RWPE2 (cell line): ENCODE measurements around the gene PKIG.

Experiments
- ATAC-seq: fragments of 200-7000 bp; cut with Tn5 transposase; 3 replicates; pipeline ENCODE4 v1.9.1; 2021; ENCODE audit warnings: low read depth
- DNase-seq: peaks from one replicate; pipeline ENCODE4 v3.0.0-alpha.2; 2020; ENCODE audit warnings: low spot score
- H3K27ac ChIP-seq: fragments of 450-650 bp; 2 replicates; pipeline ENCODE4 v1.5.1; 2017; ENCODE audit warnings: mild to moderate bottlenecking; ENCODE audit not compliant: poor library complexity, severe bottlenecking
- H3K27me3 ChIP-seq: fragments of 250-450 bp; sonication (Bioruptor Pico); 2 replicates; pipeline ENCODE4 v1.5.1; 2021; ENCODE audit warnings: mild to moderate bottlenecking, moderate library complexity; ENCODE audit not compliant: insufficient read depth, poor library complexity, severe bottlenecking
- H3K36me3 ChIP-seq: fragments of 250-450 bp; sonication (Bioruptor Pico); 2 replicates; pipeline ENCODE4 v1.5.1; 2020; ENCODE audit warnings: low read depth, mild to moderate bottlenecking, moderate library complexity
- H3K4me1 ChIP-seq: fragments of 250-450 bp; sonication (Bioruptor Pico); 2 replicates; pipeline ENCODE4 v1.5.1; 2021; ENCODE audit warnings: mild to moderate bottlenecking, moderate library complexity; ENCODE audit not compliant: insufficient read depth, poor library complexity, severe bottlenecking
- H3K4me3 ChIP-seq: fragments of 250-450 bp; sonication (Bioruptor Pico); 2 replicates; pipeline ENCODE4 v1.5.1; 2021; ENCODE audit warnings: mild to moderate bottlenecking, moderate library complexity; ENCODE audit not compliant: severe bottlenecking
- H3K9me3 ChIP-seq: fragments of 250-450 bp; sonication (Bioruptor Pico); 2 replicates; pipeline ENCODE4 v1.5.1; 2021; ENCODE audit warnings: mild to moderate bottlenecking, moderate library complexity; ENCODE audit not compliant: severe bottlenecking
- CTCF ChIP-seq: fragments of 450-650 bp; IDR thresholded peaks from one replicate; pipeline ENCODE4 v1.5.1; 2017; ENCODE audit warnings: mild to moderate bottlenecking, moderate library complexity; ENCODE audit not compliant: poor library complexity, severe bottlenecking

PKIG gene

DNA sequence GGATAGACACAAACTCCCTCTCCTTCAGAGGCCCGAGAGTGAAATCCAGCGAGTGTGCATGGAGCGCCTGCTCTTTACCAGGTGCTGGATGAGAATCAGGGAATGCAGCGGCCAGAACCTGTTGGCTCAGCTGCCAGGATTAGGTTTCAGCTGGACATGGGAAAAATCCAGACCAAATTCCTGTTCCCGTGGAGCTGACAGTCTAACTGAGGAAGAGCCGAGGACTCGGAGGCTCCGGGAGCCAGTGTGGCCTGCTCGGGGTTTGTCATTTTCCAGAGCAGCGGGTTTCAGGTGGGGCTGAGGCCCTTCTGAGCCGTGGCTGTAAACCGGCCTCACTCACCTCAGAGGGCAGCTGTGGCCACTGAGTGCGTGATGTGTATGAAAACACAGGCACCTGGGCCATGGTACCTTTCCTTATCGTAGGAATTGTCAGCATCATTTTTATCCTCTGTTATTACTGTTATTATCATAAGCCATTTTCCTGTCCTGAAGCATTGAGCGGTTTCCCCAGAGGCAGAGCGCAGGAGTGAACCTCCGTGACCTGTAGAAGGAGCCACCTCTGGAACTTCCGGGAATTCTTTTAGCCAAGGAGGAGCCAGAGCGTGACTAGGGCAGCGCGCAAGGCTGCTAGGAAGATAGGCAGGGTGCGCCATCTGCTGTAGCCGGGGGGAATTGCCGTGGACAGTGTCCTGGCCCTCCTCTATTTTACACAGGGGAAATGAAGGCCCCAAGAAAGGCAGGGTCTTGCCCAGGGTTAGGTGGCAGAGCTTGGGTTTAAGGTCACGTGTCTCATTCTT, 27.3 kb downstream of the PKIG start:
- peak; percentile 97 for ATAC-seq
- Histone ChIP-seq H3K4me1 (peaks cover 5% of the 10 kb centered on the region), H3K4me3 (no peak overlapping the region), H3K9me3 (no peaks in the 10 kb centered on the region), H3K27me3 (no peaks in the 10 kb centered on the region), H3K36me3 (0 out of 2 replicates have a peak, but pooled peaks cover 4% of the 10 kb centered on the region), H3K27ac (no peak overlapping the region)
- peak; percentile 96 for DNase-seq
- peak; percentile 100 for TF ChIP-seq CTCF

- Histone ChIP-seq H3K4me1 (peaks cover 5% of the 10 kb centered on the region), H3K36me3 (0 out of 2 replicates have a peak, but pooled peaks cover 4% of the 10 kb centered on the region), H3K4me3 (no peak overlapping the region), H3K9me3 (no peaks in the 10 kb centered on the region), H3K27me3 (no peaks in the 10 kb centered on the region), H3K27ac (no peak overlapping the region)
- DNase-seq (no peak), ATAC-seq (peak; percentile 1; the same call in 1 of the 3 replicates)
- peak; percentile 99 for TF ChIP-seq CTCF
Observed at GRCh38 chr20:44610313-44610962, 28.1 kb downstream of the PKIG start.

GRCh38 chr20:44613575-44613974, 31.2 kb downstream of the PKIG start:
- peak; percentile 71 for DNase-seq
- H3K4me3 ChIP-seq: no peak overlapping the region
- TF ChIP-seq CTCF: no peak
- no peaks in the 10 kb centered on the region for H3K27me3 ChIP-seq
- H3K9me3 ChIP-seq: no peaks in the 10 kb centered on the region
- peaks cover 5% of the 10 kb centered on the region for H3K4me1 ChIP-seq
- peaks cover 5% of the 10 kb centered on the region; the same call in 1 of the 2 replicates for H3K36me3 ChIP-seq
- H3K27ac ChIP-seq: no peak overlapping the region
- ATAC-seq: no peak

DNA sequence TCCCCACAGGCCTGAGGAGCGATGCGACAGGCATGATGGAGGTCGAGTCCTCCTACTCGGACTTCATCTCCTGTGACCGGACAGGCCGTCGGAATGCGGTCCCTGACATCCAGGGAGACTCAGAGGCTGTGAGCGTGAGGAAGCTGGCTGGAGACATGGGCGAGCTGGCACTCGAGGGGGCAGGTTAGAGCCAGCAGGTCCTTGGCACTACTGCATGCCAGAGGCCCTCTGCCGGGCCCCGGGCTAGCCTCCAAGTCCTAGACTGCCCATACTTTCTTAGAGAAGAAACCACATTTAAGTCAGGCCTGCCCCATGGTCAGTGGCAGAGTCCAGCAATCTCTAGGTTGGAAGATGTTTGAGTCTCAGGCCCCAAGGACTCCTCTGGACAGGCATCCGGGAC, 32.1 kb downstream of the PKIG start:
- ATAC-seq (no peak), DNase-seq (peak; percentile 79)
- Histone ChIP-seq H3K4me3 (no peak overlapping the region), H3K27ac (no peak overlapping the region), H3K9me3 (no peaks in the 10 kb centered on the region), H3K36me3 (peaks cover 14% of the 10 kb centered on the region), H3K4me1 (peaks cover 4% of the 10 kb centered on the region), H3K27me3 (no peaks in the 10 kb centered on the region)
- TF ChIP-seq CTCF: no peak
